Right ventricle myocardium inferior (tissue), 1 donor: ENCODE results near the gene HCN4. TPM values are rescaled to one million over a fixed set of nuclear protein-coding genes. Genes with fewer than 3 reads are reported as not detected.

ENCODE experiments used
- ATAC-seq: fragments of 200-7000 bp; cut with Tn5 transposase; one replicate; pipeline ENCODE4 v1.9.1; 2020; ENCODE audit warnings: mild to moderate bottlenecking, moderate library complexity
- DNase-seq: peaks from one replicate; pipeline ENCODE4 v3.0.0; 2021; ENCODE audit errors: missing footprints
- intact Hi-C: fragments of 100-400 bp; cut with DNase I; formaldehyde crosslinking; loops from one replicate; pipeline ENCODE4 v1.11.0; 2022
- total RNA-seq: library from RNA; stranded (reverse); fragmentation: NEBNext Ultra II Directional; extraction: Animal tissue kit (Norgen Biotek cat#: 25700); gene quantifications from one replicate; pipeline ENCODE4 v1.2.1, GENCODE V29; 2021
- donor health status: DM: no; HTN: yes; CAD: no; lungs with severe emphysema.

The HCN4 gene
- total RNA-seq, 1 donor from 2014 or later: 21.4 TPM

DNA sequence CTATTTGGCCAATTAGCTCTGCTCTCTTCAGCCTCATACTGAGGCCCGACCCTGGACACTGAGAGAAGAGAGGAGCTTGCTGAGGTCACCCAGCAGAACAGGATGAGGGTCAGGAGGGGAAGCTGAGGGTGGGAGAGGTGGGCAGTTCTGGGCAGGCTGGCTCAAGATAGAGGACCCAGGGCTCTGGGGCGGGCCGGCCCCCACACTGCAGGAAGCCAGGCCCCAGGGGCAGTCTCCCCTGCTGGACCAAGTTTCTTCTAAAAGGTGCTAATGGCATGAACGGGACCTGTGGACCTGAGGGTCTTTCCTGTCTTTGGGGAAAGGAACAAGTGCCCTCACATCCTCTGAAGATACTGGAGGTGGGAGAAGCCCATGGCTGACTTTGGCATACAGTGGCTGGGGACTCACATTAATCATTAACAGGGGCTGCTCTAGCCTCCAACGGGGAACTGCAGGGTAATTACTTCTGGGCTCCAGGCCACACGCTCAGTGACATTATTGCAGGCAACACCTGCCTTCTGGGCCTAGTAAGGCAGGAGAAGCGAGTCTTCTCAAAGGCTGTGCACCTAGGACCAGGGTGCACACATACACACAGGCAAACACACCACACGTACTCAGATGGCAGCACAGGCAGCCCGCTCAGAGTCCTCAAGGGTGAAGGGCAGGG is 10.6 kb downstream of the HCN4 start:
- DNase-seq (no peak), ATAC-seq (no peak)
- intact Hi-C loops: no loop called here

DNA sequence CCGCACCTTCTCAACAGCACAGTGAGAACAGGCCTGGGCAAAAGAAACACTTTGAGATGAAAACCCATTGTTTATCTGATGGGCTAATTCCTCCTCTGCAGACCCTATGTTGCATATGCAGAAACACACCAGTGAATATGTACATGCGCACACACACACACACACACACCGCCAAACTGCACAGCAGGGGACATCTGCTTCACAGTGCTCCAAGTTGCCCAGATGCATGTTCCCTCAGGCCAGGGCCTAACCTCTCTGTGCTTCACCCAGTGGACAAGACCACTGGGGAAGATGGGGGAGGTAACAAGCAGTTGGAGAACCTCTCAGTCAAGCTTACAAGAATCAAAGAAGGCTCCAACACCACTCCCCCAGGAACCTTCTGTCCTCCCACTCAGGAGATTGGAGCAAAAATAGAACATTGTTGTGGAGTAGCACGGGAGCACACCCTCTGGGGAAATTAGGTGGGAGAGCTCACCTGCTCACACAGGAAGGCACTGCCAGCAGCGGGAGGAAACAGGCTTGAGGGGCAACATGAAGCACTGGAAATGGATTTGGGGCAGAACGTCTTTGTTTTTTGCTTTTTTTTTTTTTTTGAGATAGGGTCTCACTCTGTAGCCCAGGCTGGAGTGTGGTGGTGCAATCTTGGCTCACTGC is 13.0 kb downstream of the HCN4 start:
- intact Hi-C loops: no loop called here
- DNase-seq (no peak), ATAC-seq (no peak)

DNA sequence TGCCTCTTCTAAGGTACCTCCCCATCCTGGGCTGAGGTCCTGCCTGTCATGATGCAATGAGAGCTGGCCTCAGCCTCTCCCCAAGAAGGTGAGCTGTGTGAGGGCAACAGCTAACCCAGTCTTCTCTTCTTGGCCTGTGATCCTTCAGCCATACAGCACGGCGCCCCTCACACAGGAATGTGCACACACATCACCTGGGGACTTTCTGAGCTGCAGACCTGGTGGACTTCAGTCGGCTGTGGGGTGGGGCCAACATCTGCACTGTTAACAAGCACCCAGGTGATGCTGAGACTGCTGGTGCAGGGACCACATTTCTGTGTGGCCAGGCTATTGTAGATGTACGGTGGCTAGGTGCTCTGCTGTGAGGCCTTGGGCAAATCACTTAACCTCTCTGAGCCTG is 14.5 kb downstream of the HCN4 start:
- no peak for DNase-seq
- intact Hi-C loops: no loop called here
- no peak for ATAC-seq

DNA sequence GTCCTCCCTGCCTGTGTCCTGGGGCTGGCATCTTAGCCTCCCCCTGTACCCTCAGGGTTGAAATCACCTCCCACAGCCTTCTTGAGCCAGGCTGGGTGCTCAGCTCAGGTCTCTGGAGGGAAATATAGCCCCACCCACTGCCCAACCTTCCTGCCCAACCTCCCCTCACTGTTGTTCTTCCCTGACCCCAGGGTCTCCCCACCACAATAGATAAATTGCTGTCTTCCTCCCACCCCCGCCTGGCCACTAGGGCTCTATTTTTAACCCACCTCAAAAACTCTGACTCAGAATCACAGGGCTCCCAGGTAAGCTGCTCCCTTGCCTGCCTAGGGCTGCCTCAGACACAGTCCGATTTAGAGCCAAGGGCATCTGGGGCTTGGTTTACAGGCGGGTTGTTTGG is 15.0 kb downstream of the HCN4 start:
- no peak for DNase-seq
- no peak for ATAC-seq
- intact Hi-C loops: no loop called here

DNA sequence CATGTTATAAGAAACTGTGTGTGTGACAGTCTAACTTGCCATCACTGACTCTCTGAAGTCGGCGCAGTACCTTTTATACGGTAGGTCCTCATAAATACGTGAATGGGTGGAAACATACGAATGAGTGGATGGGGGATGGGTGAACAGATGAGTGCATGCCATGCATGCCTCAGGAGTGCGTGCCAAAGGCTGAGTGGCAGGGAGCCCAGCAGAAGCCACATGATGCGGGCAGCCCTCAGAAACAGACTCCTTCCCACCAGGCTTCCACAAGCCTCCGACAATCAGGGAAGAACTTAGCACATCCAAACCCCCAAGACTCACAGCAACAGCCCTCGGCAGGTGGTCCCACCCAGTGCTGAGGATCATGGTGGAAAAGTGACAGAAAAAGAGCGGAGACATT is 16.7 kb downstream of the HCN4 start:
- ATAC-seq (peak; percentile 75), DNase-seq (peak; percentile 81)
- intact Hi-C loops: no loop called here

DNA sequence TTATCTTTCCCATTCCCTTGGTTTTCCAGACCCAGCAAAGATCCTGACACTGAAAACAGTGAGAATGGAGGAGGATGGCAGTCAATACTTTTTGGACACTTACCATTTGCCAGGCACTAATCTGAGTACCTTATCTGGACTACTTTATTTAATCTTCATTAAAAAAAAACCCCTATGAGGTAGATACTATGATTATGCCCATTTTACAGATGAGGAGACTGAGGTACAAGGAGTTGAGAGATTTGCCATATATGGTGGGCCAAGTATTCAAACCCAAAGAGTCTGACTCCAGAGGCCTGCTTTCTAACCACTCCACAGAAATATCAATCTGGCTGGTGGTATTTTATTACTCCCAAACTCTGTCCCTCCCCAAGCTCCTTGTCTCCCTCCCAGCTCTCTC is 19.6 kb downstream of the HCN4 start:
- DNase-seq (no peak), ATAC-seq (no peak)
- intact Hi-C loops: no loop called here

DNA sequence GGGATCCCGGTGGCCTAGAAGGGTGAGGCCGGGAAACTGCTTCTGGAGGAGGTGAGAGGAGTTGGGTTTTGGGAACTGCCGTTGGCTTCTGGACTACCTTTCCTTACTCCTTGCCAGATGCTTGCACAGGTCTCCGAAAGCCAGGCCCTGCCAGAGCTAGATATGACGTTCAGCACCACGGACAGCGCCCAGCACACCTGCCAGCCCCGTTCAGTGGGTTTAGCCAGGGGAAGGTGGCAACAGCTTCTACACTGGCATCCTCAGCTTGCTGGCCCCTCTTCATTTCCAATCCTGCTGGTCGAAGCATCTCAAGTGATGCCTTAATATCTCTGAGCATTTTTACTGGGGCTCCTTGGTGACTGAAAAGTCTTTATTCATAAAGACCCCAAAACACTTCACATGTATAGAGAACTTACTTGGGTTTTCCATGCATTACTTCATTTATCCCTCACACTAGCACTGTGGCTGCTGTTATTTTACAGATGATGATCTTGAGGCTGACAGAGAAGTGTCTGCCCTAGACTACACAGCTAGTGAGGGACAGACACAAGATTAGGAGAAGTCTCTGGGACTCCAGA is 21.9 kb downstream of the HCN4 start:
- ATAC-seq (peak; percentile 61), DNase-seq (no peak)
- intact Hi-C loops: no loop called here

DNA sequence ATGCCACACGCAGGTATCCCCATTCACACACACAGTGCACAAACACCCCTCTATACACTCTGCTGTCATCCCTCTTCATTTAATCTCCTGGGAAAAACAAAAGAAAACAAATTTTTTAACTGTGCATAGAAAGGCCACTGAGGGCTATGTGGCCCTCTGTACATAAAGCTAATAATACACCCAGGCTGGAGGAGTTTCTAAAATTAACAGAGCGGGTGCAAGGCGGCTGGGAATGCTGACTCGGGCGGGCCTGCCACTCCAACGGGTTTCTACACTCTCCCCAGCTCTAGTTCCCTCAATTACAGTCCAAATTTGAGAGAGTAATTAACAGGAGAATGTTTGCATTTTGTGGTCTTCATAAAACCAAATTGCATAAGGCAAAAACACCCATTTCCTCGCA is 23.1 kb downstream of the HCN4 start:
- intact Hi-C loops: no loop called here
- peak; percentile 65 for ATAC-seq
- DNase-seq: no peak

DNA sequence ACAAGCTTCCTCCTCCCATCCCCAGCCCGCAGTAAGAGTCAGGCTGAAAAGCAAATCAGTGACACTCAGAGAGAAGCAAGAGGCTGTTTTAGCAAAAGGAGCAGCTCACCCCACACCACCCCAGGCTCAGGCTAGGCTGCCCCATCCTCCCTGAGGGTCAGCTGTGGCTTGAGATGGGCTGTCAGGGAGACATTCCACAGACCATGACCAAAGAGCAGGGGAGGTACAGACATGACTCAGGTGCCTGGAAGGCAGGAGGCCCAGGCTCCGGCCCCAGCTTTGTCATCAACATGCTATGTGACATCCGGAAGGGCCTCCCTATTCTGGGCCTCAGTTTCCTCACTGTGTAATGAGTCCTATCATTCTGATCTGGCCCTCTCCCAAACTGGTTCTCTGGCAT is 24.7 kb downstream of the HCN4 start:
- ATAC-seq (no peak), DNase-seq (no peak)
- intact Hi-C loops: no loop called here

DNA sequence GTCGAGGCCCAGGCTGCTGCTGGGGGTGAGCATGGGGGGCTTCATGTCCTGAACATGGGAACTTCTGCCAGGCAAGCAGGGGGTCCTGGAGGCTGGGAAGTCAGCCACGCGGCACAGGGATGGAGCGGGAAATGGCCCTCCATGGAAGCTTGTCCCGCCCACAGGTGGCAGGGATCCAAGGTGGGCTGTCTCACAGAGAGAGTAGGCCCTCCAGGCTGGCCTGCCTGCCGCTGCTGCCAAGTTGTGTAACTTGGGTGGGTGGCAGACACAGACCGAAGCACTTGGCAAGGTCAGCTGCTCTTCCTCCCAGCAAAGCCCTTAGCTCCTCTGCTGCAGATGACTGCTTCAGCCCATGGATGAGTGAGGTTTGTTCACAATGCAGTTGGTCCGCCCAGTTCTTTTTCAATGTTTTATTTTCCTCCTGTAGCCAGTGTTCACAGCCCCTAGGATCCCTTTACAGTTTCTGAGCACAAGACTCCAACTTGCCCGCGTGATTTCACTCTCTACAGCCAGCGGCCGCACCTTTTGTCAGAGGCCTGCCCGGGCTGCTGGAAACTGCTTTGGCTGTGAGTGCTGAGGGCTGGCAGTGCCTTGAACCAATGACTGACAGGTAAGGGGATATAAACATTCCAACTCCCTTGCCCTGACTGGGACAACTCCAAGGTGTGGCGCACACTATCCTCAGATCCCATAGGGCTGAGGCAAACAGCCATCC is 26.7 kb downstream of the HCN4 start:
- peak; percentile 52 for ATAC-seq
- intact Hi-C loops: no loop called here

DNA sequence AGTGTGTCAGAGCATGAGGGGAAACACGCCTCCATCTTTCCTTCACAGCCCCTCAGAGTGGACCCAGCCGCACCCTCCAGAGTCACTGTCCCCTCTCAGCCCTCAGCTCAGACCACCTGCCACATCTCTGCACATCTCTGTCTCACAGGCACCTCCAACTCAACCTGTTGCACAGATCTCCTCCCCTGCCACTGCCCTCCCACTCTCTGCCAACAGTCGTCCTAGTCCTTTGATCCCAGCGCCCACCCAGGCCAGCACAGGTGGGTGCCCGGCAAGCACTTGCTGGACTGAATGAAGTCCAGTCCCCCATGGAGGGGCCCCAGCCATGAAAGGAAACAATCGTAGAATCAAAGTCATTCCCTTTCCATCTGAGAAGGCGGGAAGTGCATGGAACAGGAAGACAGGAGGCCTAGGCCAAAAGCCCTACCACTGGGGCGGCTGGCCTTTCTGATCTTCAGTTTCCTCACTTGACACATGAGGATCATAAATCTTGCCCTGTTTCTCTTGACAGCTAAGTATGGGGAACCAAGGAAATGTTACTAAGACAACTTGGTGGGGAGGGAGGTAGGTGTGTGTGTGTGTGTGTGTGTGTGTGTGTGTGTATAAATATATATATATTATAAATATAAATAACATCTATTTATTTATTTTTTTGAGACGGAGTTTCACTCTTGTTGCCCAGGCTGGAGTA is 28.1 kb downstream of the HCN4 start:
- ATAC-seq (no peak), DNase-seq (no peak)
- intact Hi-C loops: no loop called here

More for the DNA sequence above, 26.7 kb downstream of the HCN4 start:
- no peak for DNase-seq

DNA sequence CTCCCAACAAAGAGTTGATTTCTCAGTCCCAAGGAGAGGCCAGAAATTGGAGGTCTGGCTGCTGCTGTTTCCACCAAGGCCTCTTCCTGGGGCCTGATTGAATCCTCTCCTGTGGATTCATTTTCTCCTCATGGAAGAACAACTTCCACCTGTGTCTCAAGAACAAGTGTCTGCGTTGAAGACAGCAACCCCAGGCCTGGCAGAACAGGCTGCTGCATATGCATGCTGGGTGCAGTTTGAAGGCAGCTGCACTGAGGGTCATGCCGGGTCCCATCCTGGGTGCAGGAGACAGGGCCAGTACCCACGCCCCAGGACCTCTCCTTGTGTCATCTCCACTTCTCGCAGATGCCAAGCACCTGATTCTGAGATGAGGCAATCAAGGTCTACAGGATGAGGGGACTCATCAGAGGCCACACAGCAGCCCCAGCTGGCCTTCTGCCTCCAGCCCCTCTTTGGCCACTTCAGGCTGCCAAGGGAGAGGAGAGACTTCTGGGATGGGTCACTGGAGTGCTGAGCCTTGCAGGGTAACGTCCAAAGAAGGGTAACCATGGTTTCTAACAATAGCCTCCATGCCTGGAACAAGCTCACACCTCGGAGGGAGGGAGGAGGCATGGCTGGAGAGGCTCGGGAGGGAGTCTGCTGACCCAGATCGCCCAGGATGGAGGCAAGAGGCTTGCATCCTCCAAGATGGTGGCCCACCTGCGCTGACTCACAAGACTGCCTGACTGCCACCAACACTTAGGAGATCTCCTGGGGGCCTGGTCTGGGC is 30.0 kb downstream of the HCN4 start:
- intact Hi-C loops: no loop called here
- DNase-seq (no peak), ATAC-seq (no peak)

DNA sequence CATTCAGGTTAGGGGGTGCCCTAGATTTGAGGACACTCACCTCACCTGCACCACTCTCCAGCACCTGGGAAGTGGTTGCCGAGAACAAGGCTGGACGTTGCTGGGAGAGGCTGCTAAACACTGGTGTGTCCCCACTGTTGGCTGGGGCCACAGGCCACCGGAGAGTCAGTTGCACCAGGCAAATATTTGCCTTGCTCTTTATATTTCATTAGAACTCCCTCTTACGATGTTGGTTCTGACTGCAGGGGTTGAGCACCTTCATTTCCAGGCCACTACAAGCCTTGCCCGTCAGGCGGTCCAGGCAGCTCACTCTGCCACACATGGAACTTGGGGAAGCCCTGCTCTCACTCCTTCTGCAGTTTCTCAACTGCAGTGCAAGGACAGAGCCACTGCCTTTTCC is 30.7 kb downstream of the HCN4 start:
- intact Hi-C loops: no loop called here
- no peak for DNase-seq
- ATAC-seq: no peak

DNA sequence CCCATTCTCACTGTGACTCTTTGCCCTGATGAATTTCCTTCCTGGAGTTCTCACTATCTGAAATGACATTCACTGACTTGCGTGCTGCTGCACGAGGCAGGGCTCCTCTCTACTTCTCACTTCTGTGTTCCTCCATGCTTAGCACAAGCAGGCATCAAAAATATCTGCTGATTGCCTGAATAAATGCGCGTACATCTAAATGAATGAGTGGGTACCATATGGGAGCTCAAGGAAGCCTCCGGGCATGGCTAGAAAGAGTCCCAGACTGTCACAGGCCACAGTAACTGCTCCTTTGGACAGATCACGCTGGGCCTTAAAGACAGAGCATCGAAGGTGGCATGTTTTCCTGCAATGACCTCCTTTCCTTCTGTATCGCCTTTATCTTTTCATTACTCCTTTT is 31.6 kb downstream of the HCN4 start:
- intact Hi-C loops: no loop called here
- ATAC-seq: no peak
- no peak for DNase-seq

DNA sequence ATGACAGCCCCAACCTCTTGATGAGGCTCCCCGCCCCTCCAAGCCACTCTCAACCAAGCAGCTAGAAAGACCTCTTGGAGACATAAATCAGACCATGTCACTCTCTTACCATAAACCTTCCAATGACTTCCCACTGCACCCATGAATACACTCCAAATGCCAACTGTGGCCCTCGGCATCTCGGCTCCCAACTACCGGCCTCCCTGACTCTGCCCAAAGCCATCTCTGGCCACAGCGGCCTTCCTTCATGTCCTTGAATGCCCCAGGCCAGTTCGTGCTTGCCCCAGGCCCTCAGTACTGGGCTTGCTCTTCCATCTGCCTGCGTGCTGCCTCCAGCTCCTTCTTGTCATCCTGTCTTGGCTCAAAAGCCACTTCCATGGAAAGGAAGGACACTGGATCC is 32.0 kb downstream of the HCN4 start:
- intact Hi-C loops: no loop called here
- no peak for ATAC-seq
- DNase-seq: no peak

DNA sequence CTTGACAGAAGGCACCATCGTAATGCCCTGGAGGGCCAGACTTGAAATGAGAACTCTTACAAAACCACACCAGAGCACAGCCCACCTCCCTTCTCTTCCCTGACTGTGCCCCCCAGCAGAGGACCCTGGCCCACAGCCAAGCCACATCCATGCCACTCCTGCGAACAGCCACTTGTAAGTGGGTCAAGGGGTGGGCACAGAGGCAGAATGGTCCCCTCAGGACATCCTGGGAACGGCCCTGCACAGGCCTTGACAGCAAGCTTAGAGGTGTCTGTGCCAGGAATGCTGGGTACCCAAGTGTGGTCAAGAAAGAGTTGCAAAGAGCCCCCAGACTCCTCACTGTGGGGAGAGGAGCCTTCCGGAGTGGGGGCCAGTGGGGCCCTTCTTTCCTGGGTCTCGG is 33.3 kb downstream of the HCN4 start:
- ATAC-seq: no peak
- no peak for DNase-seq
- intact Hi-C loops: no loop called here

DNA sequence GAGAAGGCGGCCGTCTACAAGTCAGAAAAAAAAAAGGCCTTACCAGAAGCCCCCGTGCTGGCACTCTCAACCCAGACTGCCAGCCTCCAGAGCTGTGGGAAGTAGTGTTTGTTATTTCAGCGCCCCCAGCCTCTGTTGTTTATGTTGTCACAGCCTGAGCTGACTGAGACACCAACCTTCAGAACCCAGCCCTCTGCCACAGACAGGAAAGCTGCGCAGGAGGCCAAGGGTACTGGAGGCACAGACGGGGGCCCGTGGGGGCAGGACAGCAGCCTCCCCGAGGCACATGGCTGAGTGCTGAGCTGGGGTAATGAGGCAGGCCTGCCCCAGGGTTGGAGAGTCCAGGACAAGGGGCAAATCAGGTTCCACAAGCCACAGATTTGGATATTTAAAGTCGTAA is 33.7 kb downstream of the HCN4 start:
- intact Hi-C loops: no loop called here
- no peak for DNase-seq

DNA sequence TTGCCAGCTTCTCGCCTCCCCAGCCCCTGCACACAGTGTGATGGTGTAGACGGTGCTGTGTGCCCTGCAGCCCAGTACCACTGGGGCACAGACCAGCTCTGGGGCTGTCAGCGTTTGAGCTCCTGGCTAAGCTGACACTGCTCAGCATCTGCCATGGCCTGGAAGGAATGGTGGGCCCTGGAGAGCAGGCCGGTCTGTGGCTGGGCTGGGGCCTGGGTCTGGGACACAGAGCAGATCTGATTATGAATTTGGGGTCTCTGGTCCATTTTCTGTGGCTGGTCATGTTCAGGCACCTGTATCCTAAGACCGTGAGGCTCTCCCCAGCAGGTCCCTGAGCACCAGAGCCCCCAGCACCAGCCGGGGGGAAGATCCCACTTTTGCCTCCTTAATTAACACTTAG is 34.7 kb downstream of the HCN4 start:
- DNase-seq: no peak
- ATAC-seq: no peak
- intact Hi-C loops: no loop called here

More for the DNA sequence above, 33.7 kb downstream of the HCN4 start:
- ATAC-seq: no peak

DNA sequence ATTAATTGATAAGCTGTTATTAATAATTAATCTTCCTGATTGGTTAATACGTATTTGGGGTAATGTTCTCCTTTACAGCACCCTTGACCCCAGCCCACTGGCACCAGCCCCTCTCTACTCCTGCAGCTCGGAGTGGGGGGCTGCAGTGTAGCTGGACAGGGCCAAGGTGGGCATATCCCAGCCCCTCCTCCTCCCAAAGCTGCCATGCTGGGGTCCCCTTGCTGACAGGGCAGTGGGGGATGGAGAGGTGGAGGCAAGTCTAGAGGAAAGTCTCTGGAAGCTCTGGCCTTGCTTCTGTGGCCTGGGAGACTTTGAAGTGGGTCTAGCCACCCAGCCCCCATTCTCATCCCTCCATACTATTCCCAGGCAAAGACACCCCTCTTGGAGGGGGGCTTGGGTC is 35.8 kb downstream of the HCN4 start:
- ATAC-seq (no peak), DNase-seq (no peak)
- intact Hi-C loops: no loop called here
